PFSK-1 (cell line): ENCODE results near the gene ADAMTS16.

Source experiments
- FOXP2 ChIP-seq: optimal IDR thresholded peaks from 2 replicates; pipeline ENCODE3; 2011; ENCODE audit warnings: borderline replicate concordance, control low read depth, inconsistent platforms; ENCODE audit not compliant: insufficient read depth; ENCODE audit errors: extremely low read length, extremely low read depth
- POLR2AphosphoS5 ChIP-seq: IDR thresholded peaks from 2 replicates; pipeline ENCODE4 v1.6.1; 2012; ENCODE audit warnings: low read depth, mild to moderate bottlenecking, control low read depth, low read length, moderate library complexity
- SIN3A ChIP-seq: IDR thresholded peaks from 2 replicates; pipeline ENCODE4 v1.6.1; 2012; ENCODE audit warnings: mild to moderate bottlenecking, low read length, moderate library complexity, borderline replicate concordance; ENCODE audit not compliant: insufficient read depth
- TAF1 ChIP-seq: IDR thresholded peaks from 2 replicates; pipeline ENCODE4 v1.6.1; 2012; ENCODE audit warnings: low read length, control low read depth, borderline replicate concordance; ENCODE audit not compliant: insufficient read depth
- TF ChIP-seq, protein P1 (sequence below), 2 experiments: IDR thresholded peaks; 2 replicates each; pipeline versions ENCODE4 v1.6.1 to v1.8.0; 2011 to 2012; ENCODE audit warnings: low read depth in 2 of 2, low read length in 2 of 2, control low read depth in 1 of 2, inconsistent platforms in 1 of 2, mild to moderate bottlenecking in 1 of 2, moderate library complexity in 1 of 2; ENCODE audit not compliant: insufficient read depth in 1 of 2

Gene ADAMTS16

GRCh38 chr5:5342784-5343183 is 202.7 kb downstream of the ADAMTS16 start:
- TF ChIP-seq TAF1 (no peak), FOXP2 (no peak), SIN3A (no peak), POLR2AphosphoS5 (no peak)
- TF ChIP-seq, protein P1, sequence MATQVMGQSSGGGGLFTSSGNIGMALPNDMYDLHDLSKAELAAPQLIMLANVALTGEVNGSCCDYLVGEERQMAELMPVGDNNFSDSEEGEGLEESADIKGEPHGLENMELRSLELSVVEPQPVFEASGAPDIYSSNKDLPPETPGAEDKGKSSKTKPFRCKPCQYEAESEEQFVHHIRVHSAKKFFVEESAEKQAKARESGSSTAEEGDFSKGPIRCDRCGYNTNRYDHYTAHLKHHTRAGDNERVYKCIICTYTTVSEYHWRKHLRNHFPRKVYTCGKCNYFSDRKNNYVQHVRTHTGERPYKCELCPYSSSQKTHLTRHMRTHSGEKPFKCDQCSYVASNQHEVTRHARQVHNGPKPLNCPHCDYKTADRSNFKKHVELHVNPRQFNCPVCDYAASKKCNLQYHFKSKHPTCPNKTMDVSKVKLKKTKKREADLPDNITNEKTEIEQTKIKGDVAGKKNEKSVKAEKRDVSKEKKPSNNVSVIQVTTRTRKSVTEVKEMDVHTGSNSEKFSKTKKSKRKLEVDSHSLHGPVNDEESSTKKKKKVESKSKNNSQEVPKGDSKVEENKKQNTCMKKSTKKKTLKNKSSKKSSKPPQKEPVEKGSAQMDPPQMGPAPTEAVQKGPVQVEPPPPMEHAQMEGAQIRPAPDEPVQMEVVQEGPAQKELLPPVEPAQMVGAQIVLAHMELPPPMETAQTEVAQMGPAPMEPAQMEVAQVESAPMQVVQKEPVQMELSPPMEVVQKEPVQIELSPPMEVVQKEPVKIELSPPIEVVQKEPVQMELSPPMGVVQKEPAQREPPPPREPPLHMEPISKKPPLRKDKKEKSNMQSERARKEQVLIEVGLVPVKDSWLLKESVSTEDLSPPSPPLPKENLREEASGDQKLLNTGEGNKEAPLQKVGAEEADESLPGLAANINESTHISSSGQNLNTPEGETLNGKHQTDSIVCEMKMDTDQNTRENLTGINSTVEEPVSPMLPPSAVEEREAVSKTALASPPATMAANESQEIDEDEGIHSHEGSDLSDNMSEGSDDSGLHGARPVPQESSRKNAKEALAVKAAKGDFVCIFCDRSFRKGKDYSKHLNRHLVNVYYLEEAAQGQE (IDR thresholded peaks at IDR 0.05; ENCODE audit: insufficient read depth in 1 of 2, low read depth in 2 of 2, low read length in 2 of 2), result no peak

DNA sequence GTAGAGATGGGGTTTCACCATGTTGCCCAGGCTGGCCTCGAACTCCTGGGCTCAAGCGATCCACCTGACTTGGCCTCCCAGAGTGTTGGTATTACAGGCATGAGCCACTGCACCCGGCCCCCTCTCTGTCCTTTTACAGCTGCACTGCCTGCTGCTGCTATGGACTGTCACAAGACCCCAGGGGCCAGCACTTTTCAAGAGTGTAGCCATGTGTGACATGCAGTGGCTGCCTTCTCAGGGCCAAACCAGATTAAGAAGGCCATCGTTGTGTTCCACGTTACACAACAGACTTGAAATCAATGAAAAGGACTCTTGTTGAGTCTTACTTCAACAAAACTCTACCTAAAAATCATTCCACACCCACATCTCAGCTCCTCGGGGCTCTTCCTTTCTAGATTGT is 203.4 kb downstream of the ADAMTS16 start:
- no peak for TF ChIP-seq TAF1
- no peak for TF ChIP-seq SIN3A
- no peak for TF ChIP-seq FOXP2
- TF ChIP-seq, protein P1 (IDR thresholded peaks at IDR 0.05; ENCODE audit: insufficient read depth in 1 of 2, low read depth in 2 of 2, low read length in 2 of 2), result no peak
- no peak for TF ChIP-seq POLR2AphosphoS5

- TF ChIP-seq POLR2AphosphoS5, result peak; percentile 22; the same call in 1 of the 2 replicates
- no peak for TF ChIP-seq TAF1
- TF ChIP-seq FOXP2, result peak; percentile 66
- TF ChIP-seq, protein P1 (IDR thresholded peaks at IDR 0.05; ENCODE audit: insufficient read depth in 1 of 2, low read depth in 2 of 2, low read length in 2 of 2), result peak in 1 of 2 experiments; percentile 26; a peak in 1 of 4 replicates
Observed at GRCh38 chr5:5344051-5344571, 204.0 kb downstream of the ADAMTS16 start.

DNA sequence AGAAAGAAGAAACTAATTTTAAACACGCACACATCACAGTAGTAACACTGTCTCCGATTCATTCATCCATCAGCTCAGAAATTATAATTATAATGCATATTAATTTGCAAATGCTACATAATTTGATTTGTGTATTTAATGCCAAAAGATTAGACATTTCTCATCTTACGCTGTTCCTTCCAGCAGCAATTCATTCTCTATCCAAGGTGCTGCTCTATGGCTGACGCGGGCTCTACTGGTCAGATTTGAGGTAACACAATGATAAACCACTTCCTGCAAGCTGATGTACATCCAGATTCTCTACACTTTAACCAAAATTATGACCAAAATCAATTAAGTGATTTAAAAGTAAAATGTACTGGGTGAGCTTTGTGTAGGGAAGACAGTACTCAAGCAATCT is 204.5 kb downstream of the ADAMTS16 start:
- no peak for TF ChIP-seq POLR2AphosphoS5
- TF ChIP-seq, protein P1 (IDR thresholded peaks at IDR 0.05; ENCODE audit: insufficient read depth in 1 of 2, low read depth in 2 of 2, low read length in 2 of 2), result peak; percentile 71 to 92; a peak in 3 of 4 replicates

- TF ChIP-seq SIN3A, result no peak
- TF ChIP-seq POLR2AphosphoS5, result no peak
- no peak for TF ChIP-seq TAF1
- TF ChIP-seq, protein P1 (IDR thresholded peaks at IDR 0.05; ENCODE audit: insufficient read depth in 1 of 2, low read depth in 2 of 2, low read length in 2 of 2), result no peak
- no peak for TF ChIP-seq FOXP2
Observed at GRCh38 chr5:5347442-5347841, 207.3 kb downstream of the ADAMTS16 start.
